Endothelial cell of umbilical vein (primary cell): ENCODE data around the gene UGT1A9.

Experiments
- CTCF ChIP-seq, 2 donors: IDR thresholded peaks; 1 replicate in 1 of 2; 2 replicates in 1 of 2; pipeline ENCODE4 v1.5.1; 2011; ENCODE audit warnings: low read length in 2 of 2, mild to moderate bottlenecking in 2 of 2, moderate library complexity in 2 of 2, control low read depth in 1 of 2, inconsistent platforms in 1 of 2, low read depth in 1 of 2; ENCODE audit not compliant: insufficient read depth in 1 of 2; ENCODE audit errors: extremely low read depth in 1 of 2
- EZH2 ChIP-seq: IDR thresholded peaks from 2 replicates; pipeline ENCODE4 v1.6.1; 2012; ENCODE audit warnings: borderline replicate concordance, low read depth, mild to moderate bottlenecking, moderate library complexity, low read length, inconsistent platforms; ENCODE audit not compliant: severe bottlenecking
- FOS ChIP-seq: IDR thresholded peaks from 2 replicates; pipeline ENCODE4 v1.6.1; 2011; ENCODE audit warnings: mild to moderate bottlenecking, low read length, moderate library complexity, borderline replicate concordance; ENCODE audit not compliant: insufficient read depth
- JUN ChIP-seq: IDR thresholded peaks from 2 replicates; pipeline ENCODE4 v1.6.1; 2011; ENCODE audit warnings: borderline replicate concordance, low read depth; ENCODE audit not compliant: insufficient read length, insufficient read depth
- POLR2A ChIP-seq: IDR thresholded peaks from 2 replicates; pipeline ENCODE4 v1.6.1; 2012; ENCODE audit warnings: low read depth, mild to moderate bottlenecking, control low read depth, low read length
- POLR2AphosphoS5 ChIP-seq: IDR thresholded peaks from 2 replicates; pipeline ENCODE4 v1.6.1; 2012; ENCODE audit warnings: low read depth, mild to moderate bottlenecking, control low read depth, low read length, moderate library complexity; ENCODE audit not compliant: insufficient read depth

DNA sequence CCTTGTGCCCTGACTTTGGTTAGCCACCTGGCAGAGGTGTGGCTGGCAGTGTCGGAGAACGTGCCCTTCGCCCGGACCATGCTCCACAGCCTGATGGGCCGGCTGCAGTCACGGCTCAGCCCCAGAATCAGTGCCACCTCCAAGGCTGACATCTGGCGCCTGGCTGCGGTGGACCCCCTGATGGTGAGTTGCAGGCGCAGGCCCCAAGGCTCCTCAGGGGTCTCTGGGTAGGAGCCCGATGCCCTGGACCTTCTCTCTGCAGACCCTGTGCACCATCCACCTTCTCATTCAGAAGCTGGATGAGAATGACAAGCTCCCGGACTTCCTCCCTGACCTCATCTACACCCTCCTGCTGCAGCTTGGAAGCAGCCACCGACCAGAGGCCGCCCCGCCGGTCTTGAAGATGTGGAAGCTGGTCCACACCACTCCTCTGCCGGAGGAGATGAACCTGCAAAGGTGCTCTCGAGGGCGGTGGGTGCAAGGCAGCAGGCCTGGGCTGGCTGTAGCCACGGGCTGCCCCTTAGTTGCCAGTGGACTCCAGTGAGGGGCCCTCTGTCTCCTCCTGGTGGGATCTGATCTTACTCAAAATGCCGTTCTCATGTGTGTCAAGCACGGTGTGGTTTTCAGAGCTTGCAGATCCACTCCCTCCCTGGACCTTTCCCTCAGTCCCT, 150.5 kb downstream of the UGT1A9 start:
- no peak for TF ChIP-seq POLR2AphosphoS5
- no peak for TF ChIP-seq CTCF (IDR thresholded peaks at IDR 0.05; ENCODE audit: extremely low read depth in 1 of 2, insufficient read depth in 1 of 2, low read depth in 1 of 2, low read length in 2 of 2)
- no peak for TF ChIP-seq EZH2
- TF ChIP-seq FOS, result no peak
- no peak for TF ChIP-seq POLR2A
- no peak for TF ChIP-seq JUN
